GM12878 (cell line): Measurements from ENCODE around the gene CCDC106. TPM values are rescaled to one million over a fixed set of nuclear protein-coding genes. Genes with fewer than 3 reads are reported as not detected.
A peak's percentile ranks its signal among the peaks of the same experiment; 100 is the strongest.

ENCODE experiments used
- DPF2 ChIP-seq: fragments of 450-650 bp; IDR thresholded peaks from 2 replicates; pipeline ENCODE4 v1.6.1; 2017; ENCODE audit warnings: mild to moderate bottlenecking
- ETV6 ChIP-seq, 2 experiments: fragments of 450-650 bp in 1 of 2; IDR thresholded peaks in 1 of 2; conservative IDR thresholded peaks in 1 of 2; 2 replicates each; pipeline ENCODE4 v1.6.1; 2014; ENCODE audit warnings: antibody characterized with exemption in 1 of 2, borderline replicate concordance in 1 of 2, low read depth in 1 of 2, mild to moderate bottlenecking in 1 of 2, moderate library complexity in 1 of 2
- FOXK2 ChIP-seq: fragments of 450-650 bp; IDR thresholded peaks from 2 replicates; pipeline ENCODE4 v1.6.1; 2017; ENCODE audit warnings: mild to moderate bottlenecking, moderate library complexity
- FOXM1 ChIP-seq: IDR thresholded peaks from 2 replicates; pipeline ENCODE4 v1.6.1; 2012; ENCODE audit warnings: low read depth, mild to moderate bottlenecking, inconsistent platforms, low read length, moderate library complexity
- GATAD2B ChIP-seq: fragments of 450-650 bp; conservative IDR thresholded peaks from 2 replicates; pipeline ENCODE4 v1.6.1; 2017; ENCODE audit warnings: low read depth, mild to moderate bottlenecking, moderate library complexity
- POLR2AphosphoS2 ChIP-seq: IDR thresholded peaks from 2 replicates; pipeline ENCODE4 v1.6.1; 2011; ENCODE audit warnings: low read depth, mild to moderate bottlenecking, low read length, improper control_type of control experiment, moderate library complexity
- RAD51 ChIP-seq: fragments of 450-650 bp; IDR thresholded peaks from 2 replicates; pipeline ENCODE4 v1.6.1; 2016; ENCODE audit warnings: moderate library complexity, mild to moderate bottlenecking, inconsistent platforms
- SMAD1 ChIP-seq: fragments of 450-650 bp; IDR thresholded peaks from 2 replicates; pipeline ENCODE4 v1.6.1; 2018; ENCODE audit warnings: mild to moderate bottlenecking, low read depth; ENCODE audit not compliant: partially characterized antibody
- ZZZ3 ChIP-seq: IDR thresholded peaks from 2 replicates; pipeline ENCODE4 v1.6.1; 2011; ENCODE audit warnings: low read depth; ENCODE audit not compliant: control insufficient read depth, insufficient read length
- polyA plus RNA-seq, 11 experiments: library from polyadenylated mRNA; depleted of rRNA in 4 of 11; unstranded in 6 of 11; stranded (reverse) in 5 of 11; fragments of >200 nt; fragmentation: Nextera tagmentation in 4 of 11; fragmentation: Illumina TruSeq in 1 of 11; extraction: Ambion mirVana in 4 of 11; extraction: Trizol in 1 of 11; gene quantifications; 1 replicate in 1 of 11; 2 replicates in 10 of 11; pipeline versions ENCODE4 v1.2.1 to v1.2.3, GENCODE V29; 2011 to 2016; ENCODE audit warnings: inconsistent platforms in 2 of 11, missing spikeins in 2 of 11, low read depth in 1 of 11
- total RNA-seq, 4 experiments: library from RNA; depleted of rRNA in 3 of 4; stranded (reverse); fragments of >200 nt in 3 of 4; fragmentation: Illumina TruSeq in 1 of 4; extraction: Trizol in 1 of 4; gene quantifications; 2 replicates each; pipeline versions ENCODE4 v1.2.1 to v1.2.3, GENCODE V29; 2013 to 2021
- TF ChIP-seq, protein P1 (sequence below): fragments of 150-350 bp; IDR thresholded peaks from 2 replicates; pipeline ENCODE4 v1.6.1; 2016; ENCODE audit warnings: low read depth, low read length
- TF ChIP-seq, protein P2 (sequence below): IDR thresholded peaks from 2 replicates; pipeline ENCODE4 v1.6.1; 2011; ENCODE audit warnings: mild to moderate bottlenecking, low read depth, low read length, moderate library complexity; ENCODE audit not compliant: insufficient replicate concordance
- TF ChIP-seq, protein P3 (sequence below): IDR thresholded peaks from 2 replicates; pipeline ENCODE4 v1.6.1; 2012; ENCODE audit warnings: improper control_type of control experiment, low read depth, low read length; ENCODE audit not compliant: insufficient replicate concordance
- TF ChIP-seq, protein P4 (sequence below): fragments of 450-650 bp; IDR thresholded peaks from 2 replicates; pipeline ENCODE4 v1.6.1; 2017; ENCODE audit warnings: mild to moderate bottlenecking, moderate library complexity
- TF ChIP-seq, protein P5 (sequence below): IDR thresholded peaks from 2 replicates; pipeline ENCODE4 v1.6.1; 2011; ENCODE audit warnings: borderline replicate concordance, low read depth, mild to moderate bottlenecking, moderate library complexity, low read length; ENCODE audit not compliant: insufficient read depth, poor library complexity, severe bottlenecking

The CCDC106 gene
- total and polyA plus RNA-seq, 10 of the 15 experiments (the other 5 are each of a cell fraction or from before 2014, with no cell fraction given): 0.04 to 35.9 (median 19.8) TPM

DNA sequence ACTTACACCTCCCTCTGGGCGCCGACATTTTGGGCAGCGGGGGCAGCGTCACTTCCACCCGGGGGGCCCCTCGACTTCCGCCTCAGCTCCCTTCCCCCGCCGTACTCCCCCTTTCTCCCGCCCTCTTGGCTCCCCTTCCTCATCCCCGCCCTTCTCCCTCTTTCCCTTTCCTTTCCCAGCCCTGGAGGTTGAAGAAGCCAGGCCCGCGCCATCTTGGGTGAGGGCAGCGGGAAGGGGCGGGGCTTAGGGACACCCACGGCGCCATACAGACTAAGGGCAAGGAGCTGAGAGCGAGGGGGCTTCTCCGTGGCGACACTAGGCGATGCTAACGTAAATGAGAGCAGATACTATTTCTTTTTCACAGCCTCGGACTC, 48.6 kb upstream of the CCDC106 start, which contains the start of gene FIZ1 (continued):
- TF ChIP-seq, protein P1, sequence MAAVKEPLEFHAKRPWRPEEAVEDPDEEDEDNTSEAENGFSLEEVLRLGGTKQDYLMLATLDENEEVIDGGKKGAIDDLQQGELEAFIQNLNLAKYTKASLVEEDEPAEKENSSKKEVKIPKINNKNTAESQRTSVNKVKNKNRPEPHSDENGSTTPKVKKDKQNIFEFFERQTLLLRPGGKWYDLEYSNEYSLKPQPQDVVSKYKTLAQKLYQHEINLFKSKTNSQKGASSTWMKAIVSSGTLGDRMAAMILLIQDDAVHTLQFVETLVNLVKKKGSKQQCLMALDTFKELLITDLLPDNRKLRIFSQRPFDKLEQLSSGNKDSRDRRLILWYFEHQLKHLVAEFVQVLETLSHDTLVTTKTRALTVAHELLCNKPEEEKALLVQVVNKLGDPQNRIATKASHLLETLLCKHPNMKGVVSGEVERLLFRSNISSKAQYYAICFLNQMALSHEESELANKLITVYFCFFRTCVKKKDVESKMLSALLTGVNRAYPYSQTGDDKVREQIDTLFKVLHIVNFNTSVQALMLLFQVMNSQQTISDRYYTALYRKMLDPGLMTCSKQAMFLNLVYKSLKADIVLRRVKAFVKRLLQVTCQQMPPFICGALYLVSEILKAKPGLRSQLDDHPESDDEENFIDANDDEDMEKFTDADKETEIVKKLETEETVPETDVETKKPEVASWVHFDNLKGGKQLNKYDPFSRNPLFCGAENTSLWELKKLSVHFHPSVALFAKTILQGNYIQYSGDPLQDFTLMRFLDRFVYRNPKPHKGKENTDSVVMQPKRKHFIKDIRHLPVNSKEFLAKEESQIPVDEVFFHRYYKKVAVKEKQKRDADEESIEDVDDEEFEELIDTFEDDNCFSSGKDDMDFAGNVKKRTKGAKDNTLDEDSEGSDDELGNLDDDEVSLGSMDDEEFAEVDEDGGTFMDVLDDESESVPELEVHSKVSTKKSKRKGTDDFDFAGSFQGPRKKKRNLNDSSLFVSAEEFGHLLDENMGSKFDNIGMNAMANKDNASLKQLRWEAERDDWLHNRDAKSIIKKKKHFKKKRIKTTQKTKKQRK: no peak
- TF ChIP-seq POLR2AphosphoS2: no peak
- TF ChIP-seq DPF2: no peak
- TF ChIP-seq, protein P2, sequence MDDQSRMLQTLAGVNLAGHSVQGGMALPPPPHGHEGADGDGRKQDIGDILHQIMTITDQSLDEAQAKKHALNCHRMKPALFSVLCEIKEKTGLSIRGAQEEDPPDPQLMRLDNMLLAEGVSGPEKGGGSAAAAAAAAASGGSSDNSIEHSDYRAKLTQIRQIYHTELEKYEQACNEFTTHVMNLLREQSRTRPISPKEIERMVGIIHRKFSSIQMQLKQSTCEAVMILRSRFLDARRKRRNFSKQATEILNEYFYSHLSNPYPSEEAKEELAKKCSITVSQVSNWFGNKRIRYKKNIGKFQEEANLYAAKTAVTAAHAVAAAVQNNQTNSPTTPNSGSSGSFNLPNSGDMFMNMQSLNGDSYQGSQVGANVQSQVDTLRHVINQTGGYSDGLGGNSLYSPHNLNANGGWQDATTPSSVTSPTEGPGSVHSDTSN: no peak
- no peak for TF ChIP-seq FOXK2
- no peak; the same call in 1 of the 2 replicates for TF ChIP-seq FOXM1
- no peak for TF ChIP-seq SMAD1
- TF ChIP-seq RAD51: 0 out of 2 replicates have a peak, but pooled peaks have one; percentile 36
- TF ChIP-seq, protein P3, sequence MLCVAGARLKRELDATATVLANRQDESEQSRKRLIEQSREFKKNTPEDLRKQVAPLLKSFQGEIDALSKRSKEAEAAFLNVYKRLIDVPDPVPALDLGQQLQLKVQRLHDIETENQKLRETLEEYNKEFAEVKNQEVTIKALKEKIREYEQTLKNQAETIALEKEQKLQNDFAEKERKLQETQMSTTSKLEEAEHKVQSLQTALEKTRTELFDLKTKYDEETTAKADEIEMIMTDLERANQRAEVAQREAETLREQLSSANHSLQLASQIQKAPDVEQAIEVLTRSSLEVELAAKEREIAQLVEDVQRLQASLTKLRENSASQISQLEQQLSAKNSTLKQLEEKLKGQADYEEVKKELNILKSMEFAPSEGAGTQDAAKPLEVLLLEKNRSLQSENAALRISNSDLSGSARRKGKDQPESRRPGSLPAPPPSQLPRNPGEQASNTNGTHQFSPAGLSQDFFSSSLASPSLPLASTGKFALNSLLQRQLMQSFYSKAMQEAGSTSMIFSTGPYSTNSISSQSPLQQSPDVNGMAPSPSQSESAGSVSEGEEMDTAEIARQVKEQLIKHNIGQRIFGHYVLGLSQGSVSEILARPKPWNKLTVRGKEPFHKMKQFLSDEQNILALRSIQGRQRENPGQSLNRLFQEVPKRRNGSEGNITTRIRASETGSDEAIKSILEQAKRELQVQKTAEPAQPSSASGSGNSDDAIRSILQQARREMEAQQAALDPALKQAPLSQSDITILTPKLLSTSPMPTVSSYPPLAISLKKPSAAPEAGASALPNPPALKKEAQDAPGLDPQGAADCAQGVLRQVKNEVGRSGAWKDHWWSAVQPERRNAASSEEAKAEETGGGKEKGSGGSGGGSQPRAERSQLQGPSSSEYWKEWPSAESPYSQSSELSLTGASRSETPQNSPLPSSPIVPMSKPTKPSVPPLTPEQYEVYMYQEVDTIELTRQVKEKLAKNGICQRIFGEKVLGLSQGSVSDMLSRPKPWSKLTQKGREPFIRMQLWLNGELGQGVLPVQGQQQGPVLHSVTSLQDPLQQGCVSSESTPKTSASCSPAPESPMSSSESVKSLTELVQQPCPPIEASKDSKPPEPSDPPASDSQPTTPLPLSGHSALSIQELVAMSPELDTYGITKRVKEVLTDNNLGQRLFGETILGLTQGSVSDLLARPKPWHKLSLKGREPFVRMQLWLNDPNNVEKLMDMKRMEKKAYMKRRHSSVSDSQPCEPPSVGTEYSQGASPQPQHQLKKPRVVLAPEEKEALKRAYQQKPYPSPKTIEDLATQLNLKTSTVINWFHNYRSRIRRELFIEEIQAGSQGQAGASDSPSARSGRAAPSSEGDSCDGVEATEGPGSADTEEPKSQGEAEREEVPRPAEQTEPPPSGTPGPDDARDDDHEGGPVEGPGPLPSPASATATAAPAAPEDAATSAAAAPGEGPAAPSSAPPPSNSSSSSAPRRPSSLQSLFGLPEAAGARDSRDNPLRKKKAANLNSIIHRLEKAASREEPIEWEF: no peak
- TF ChIP-seq, protein P4, sequence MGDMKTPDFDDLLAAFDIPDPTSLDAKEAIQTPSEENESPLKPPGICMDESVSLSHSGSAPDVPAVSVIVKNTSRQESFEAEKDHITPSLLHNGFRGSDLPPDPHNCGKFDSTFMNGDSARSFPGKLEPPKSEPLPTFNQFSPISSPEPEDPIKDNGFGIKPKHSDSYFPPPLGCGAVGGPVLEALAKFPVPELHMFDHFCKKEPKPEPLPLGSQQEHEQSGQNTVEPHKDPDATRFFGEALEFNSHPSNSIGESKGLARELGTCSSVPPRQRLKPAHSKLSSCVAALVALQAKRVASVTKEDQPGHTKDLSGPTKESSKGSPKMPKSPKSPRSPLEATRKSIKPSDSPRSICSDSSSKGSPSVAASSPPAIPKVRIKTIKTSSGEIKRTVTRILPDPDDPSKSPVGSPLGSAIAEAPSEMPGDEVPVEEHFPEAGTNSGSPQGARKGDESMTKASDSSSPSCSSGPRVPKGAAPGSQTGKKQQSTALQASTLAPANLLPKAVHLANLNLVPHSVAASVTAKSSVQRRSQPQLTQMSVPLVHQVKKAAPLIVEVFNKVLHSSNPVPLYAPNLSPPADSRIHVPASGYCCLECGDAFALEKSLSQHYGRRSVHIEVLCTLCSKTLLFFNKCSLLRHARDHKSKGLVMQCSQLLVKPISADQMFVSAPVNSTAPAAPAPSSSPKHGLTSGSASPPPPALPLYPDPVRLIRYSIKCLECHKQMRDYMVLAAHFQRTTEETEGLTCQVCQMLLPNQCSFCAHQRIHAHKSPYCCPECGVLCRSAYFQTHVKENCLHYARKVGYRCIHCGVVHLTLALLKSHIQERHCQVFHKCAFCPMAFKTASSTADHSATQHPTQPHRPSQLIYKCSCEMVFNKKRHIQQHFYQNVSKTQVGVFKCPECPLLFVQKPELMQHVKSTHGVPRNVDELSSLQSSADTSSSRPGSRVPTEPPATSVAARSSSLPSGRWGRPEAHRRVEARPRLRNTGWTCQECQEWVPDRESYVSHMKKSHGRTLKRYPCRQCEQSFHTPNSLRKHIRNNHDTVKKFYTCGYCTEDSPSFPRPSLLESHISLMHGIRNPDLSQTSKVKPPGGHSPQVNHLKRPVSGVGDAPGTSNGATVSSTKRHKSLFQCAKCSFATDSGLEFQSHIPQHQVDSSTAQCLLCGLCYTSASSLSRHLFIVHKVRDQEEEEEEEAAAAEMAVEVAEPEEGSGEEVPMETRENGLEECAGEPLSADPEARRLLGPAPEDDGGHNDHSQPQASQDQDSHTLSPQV: no peak
- TF ChIP-seq, protein P5, sequence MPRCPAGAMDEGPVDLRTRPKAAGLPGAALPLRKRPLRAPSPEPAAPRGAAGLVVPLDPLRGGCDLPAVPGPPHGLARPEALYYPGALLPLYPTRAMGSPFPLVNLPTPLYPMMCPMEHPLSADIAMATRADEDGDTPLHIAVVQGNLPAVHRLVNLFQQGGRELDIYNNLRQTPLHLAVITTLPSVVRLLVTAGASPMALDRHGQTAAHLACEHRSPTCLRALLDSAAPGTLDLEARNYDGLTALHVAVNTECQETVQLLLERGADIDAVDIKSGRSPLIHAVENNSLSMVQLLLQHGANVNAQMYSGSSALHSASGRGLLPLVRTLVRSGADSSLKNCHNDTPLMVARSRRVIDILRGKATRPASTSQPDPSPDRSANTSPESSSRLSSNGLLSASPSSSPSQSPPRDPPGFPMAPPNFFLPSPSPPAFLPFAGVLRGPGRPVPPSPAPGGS: no peak
- TF ChIP-seq ETV6 (conservative IDR thresholded peaks at IDR 0.05 in 1 of 2, IDR thresholded peaks at IDR 0.05 in 1 of 2; ENCODE audit: borderline replicate concordance in 1 of 2, low read depth in 1 of 2): no peak; a peak in 1 of 4 replicates
- TF ChIP-seq ZZZ3: no peak
- no peak for TF ChIP-seq GATAD2B
